Naive B cell (primary cell): ENCODE results near the gene TMEM45A. TPM values are rescaled to one million over a fixed set of nuclear protein-coding genes. Genes with fewer than 3 reads are reported as not detected.
A peak's percentile ranks its signal among the peaks of the same experiment; 100 is the strongest.
"Not testable (repeated sequence)": the region's sequence is repeated elsewhere in the genome, so short reads cannot be mapped to it uniquely, and the experiment has no call there.

ENCODE experiments used
- ATAC-seq, 2 donors: fragments of 150-1000 bp; cut with Tn5 transposase; 2 replicates each; pipeline ENCODE4 v1.10.0; 2021; ENCODE audit warnings: low read depth in 2 of 2, mild to moderate bottlenecking in 2 of 2, moderate library complexity in 2 of 2
- DNase-seq: peaks from one replicate; pipeline ENCODE4 v3.0.0; 2022
- H3K27ac Mint-ChIP-seq, 6 donors: one replicate each; pipeline ENCODE4 v1.8.0; 2020 to 2022; ENCODE audit warnings: mild to moderate bottlenecking in 6 of 6, mixed read lengths in 6 of 6, moderate library complexity in 5 of 6, inconsistent platforms in 2 of 6
- H3K27me3 Mint-ChIP-seq, 3 donors: one replicate each; pipeline ENCODE4 v1.8.0; 2021 to 2022; ENCODE audit warnings: mixed read lengths in 3 of 3, mild to moderate bottlenecking in 1 of 3
- H3K36me3 Mint-ChIP-seq, 2 donors: one replicate each; pipeline ENCODE4 v1.8.0; 2020 to 2022; ENCODE audit warnings: mixed read lengths in 2 of 2, inconsistent platforms in 1 of 2, mild to moderate bottlenecking in 1 of 2
- H3K4me1 Mint-ChIP-seq, 3 donors: one replicate each; pipeline ENCODE4 v1.8.0; 2020 to 2022; ENCODE audit warnings: mixed read lengths in 3 of 3, inconsistent platforms in 1 of 3, mild to moderate bottlenecking in 1 of 3, moderate library complexity in 1 of 3
- H3K4me3 Mint-ChIP-seq, 8 donors: one replicate each; pipeline ENCODE4 v1.8.0; 2020 to 2022; ENCODE audit warnings: mild to moderate bottlenecking in 8 of 8, mixed read lengths in 8 of 8, moderate library complexity in 8 of 8, inconsistent platforms in 2 of 8
- H3K9me3 Mint-ChIP-seq, 7 donors: one replicate each; pipeline ENCODE4 v1.8.0; 2020 to 2022; ENCODE audit warnings: mixed read lengths in 7 of 7, mild to moderate bottlenecking in 5 of 7, inconsistent platforms in 2 of 7, moderate library complexity in 1 of 7
- polyA plus RNA-seq, 6 donors: library from polyadenylated mRNA; unstranded; fragments of 300-500 nt; fragmentation: Illumina TruSeq; gene quantifications; one replicate each; pipeline ENCODE4 v1.2.3, GENCODE V29; 2021; ENCODE audit warnings: low read depth in 6 of 6

TMEM45A gene
- polyA plus RNA-seq, 6 donors from 2014 or later, result 0.05 TPM; not detected in 5

- no peaks in the 10 kb centered on the region for H3K36me3 Mint-ChIP-seq
- DNase-seq (no peak), ATAC-seq (no peak)
- H3K4me1 Mint-ChIP-seq, result no peaks in the 10 kb centered on the region
- no peak overlapping the region for H3K27ac Mint-ChIP-seq
- no peak overlapping the region for H3K4me3 Mint-ChIP-seq
- H3K27me3 Mint-ChIP-seq, result peaks cover 0 to 19% (median 10%) of the 10 kb centered on the region in 3 donors
- peaks cover 0 to 2% (median 0%) of the 10 kb centered on the region in 7 donors for H3K9me3 Mint-ChIP-seq
Measured at GRCh38 chr3:100575704-100576103, 83.3 kb downstream of the TMEM45A start.

- Mint-ChIP-seq H3K27me3 (peaks cover 0 to 19% (median 17%) of the 10 kb centered on the region in 3 donors), H3K4me3 (no peak overlapping the region), H3K27ac (no peak overlapping the region), H3K36me3 (no peaks in the 10 kb centered on the region), H3K4me1 (no peaks in the 10 kb centered on the region), H3K9me3 (peaks cover 0 to 2% (median 0%) of the 10 kb centered on the region in 7 donors)
- DNase-seq, result no peak
- ATAC-seq, result no peak
Measured at GRCh38 chr3:100577382-100578008, 85.1 kb downstream of the TMEM45A start.

GRCh38 chr3:100578646-100579045, 86.2 kb downstream of the TMEM45A start:
- no peaks in the 10 kb centered on the region for H3K4me1 Mint-ChIP-seq
- no peaks in the 10 kb centered on the region for H3K36me3 Mint-ChIP-seq
- no peak overlapping the region for H3K27ac Mint-ChIP-seq
- ATAC-seq (no peak), DNase-seq (no peak)
- no peak overlapping the region for H3K4me3 Mint-ChIP-seq
- H3K27me3 Mint-ChIP-seq, result peaks cover 0 to 19% (median 17%) of the 10 kb centered on the region in 3 donors
- H3K9me3 Mint-ChIP-seq, result no peaks in the 10 kb centered on the region

GRCh38 chr3:100580147-100580546, 87.7 kb downstream of the TMEM45A start:
- H3K36me3 Mint-ChIP-seq, result no peaks in the 10 kb centered on the region

GRCh38 chr3:100581650-100582049, 89.2 kb downstream of the TMEM45A start:
- peaks cover 0 to 21% (median 10%) of the 10 kb centered on the region in 3 donors for H3K27me3 Mint-ChIP-seq
- DNase-seq, result no peak
- no peaks in the 10 kb centered on the region for H3K9me3 Mint-ChIP-seq
- no peak overlapping the region for H3K27ac Mint-ChIP-seq
- H3K4me1 Mint-ChIP-seq, result no peaks in the 10 kb centered on the region
- no peak overlapping the region for H3K4me3 Mint-ChIP-seq
- no peaks in the 10 kb centered on the region for H3K36me3 Mint-ChIP-seq
- no peak for ATAC-seq

More at GRCh38 chr3:100580147-100580546, 87.7 kb downstream of the TMEM45A start:
- Mint-ChIP-seq H3K4me1 (no peaks in the 10 kb centered on the region), H3K27me3 (peaks cover 0 to 17% (median 10%) of the 10 kb centered on the region in 3 donors), H3K4me3 (no peak overlapping the region), H3K9me3 (no peaks in the 10 kb centered on the region), H3K27ac (no peak overlapping the region)
- DNase-seq (no peak), ATAC-seq (no peak)

GRCh38 chr3:100582157-100582556, 89.7 kb downstream of the TMEM45A start:
- DNase-seq, ATAC-seq, H3K4me1 Mint-ChIP-seq, H3K27ac Mint-ChIP-seq, H3K36me3 Mint-ChIP-seq, H3K9me3 Mint-ChIP-seq, H3K4me3 Mint-ChIP-seq: not testable (repeated sequence)
- H3K27me3 Mint-ChIP-seq, result peaks cover 0 to 22% (median 10%) of the 10 kb centered on the region in 3 donors

- H3K9me3 Mint-ChIP-seq, result no peaks in the 10 kb centered on the region
- no peak overlapping the region for H3K27ac Mint-ChIP-seq
- no peak for ATAC-seq
- DNase-seq, result no peak
- no peak overlapping the region for H3K4me3 Mint-ChIP-seq
- no peaks in the 10 kb centered on the region for H3K4me1 Mint-ChIP-seq
- peaks cover 0 to 22% (median 5%) of the 10 kb centered on the region in 3 donors for H3K27me3 Mint-ChIP-seq
- no peaks in the 10 kb centered on the region for H3K36me3 Mint-ChIP-seq
Measured at GRCh38 chr3:100584101-100584660, 91.8 kb downstream of the TMEM45A start.

GRCh38 chr3:100586832-100587231, 94.4 kb downstream of the TMEM45A start:
- Mint-ChIP-seq H3K4me3 (no peak overlapping the region), H3K27ac (no peak overlapping the region), H3K36me3 (no peaks in the 10 kb centered on the region), H3K27me3 (peaks cover 0 to 6% (median 0%) of the 10 kb centered on the region in 3 donors), H3K9me3 (no peaks in the 10 kb centered on the region), H3K4me1 (peaks cover 0 to 5% (median 5%) of the 10 kb centered on the region in 3 donors)
- ATAC-seq (no peak), DNase-seq (no peak)

- Mint-ChIP-seq H3K4me1 (peaks cover 0 to 5% (median 5%) of the 10 kb centered on the region in 3 donors), H3K27me3 (peaks cover 0 to 6% (median 0%) of the 10 kb centered on the region in 3 donors), H3K4me3 (no peak overlapping the region), H3K27ac (no peak overlapping the region), H3K36me3 (no peaks in the 10 kb centered on the region), H3K9me3 (no peaks in the 10 kb centered on the region)
- ATAC-seq (no peak), DNase-seq (no peak)
Measured at GRCh38 chr3:100588251-100588650, 95.8 kb downstream of the TMEM45A start.

- Mint-ChIP-seq H3K36me3 (no peaks in the 10 kb centered on the region), H3K4me3 (peak overlapping the region in 2 of 8 donors; percentile 6 to 54), H3K9me3 (no peaks in the 10 kb centered on the region), H3K4me1 (peaks cover 0 to 5% (median 5%) of the 10 kb centered on the region in 3 donors), H3K27me3 (peaks cover 0 to 6% (median 0%) of the 10 kb centered on the region in 3 donors), H3K27ac (peak overlapping the region in 1 of 6 donors; percentile 9)
- ATAC-seq (peak; percentile 76 to 88), DNase-seq (peak; percentile 55)
Measured at GRCh38 chr3:100590114-100590839, 97.9 kb downstream of the TMEM45A start.

GRCh38 chr3:100590840-100591147, 98.4 kb downstream of the TMEM45A start:
- Mint-ChIP-seq H3K4me3 (no peak overlapping the region), H3K4me1 (peaks cover 0 to 5% (median 5%) of the 10 kb centered on the region in 3 donors), H3K36me3 (no peaks in the 10 kb centered on the region), H3K9me3 (no peaks in the 10 kb centered on the region), H3K27ac (no peak overlapping the region), H3K27me3 (peaks cover 0 to 6% (median 0%) of the 10 kb centered on the region in 3 donors)
- DNase-seq, result no peak
- ATAC-seq, result no peak

- DNase-seq (no peak), ATAC-seq (no peak)
- H3K27ac Mint-ChIP-seq, result no peak overlapping the region
- H3K27me3 Mint-ChIP-seq, result peaks cover 0 to 3% (median 0%) of the 10 kb centered on the region in 3 donors
- H3K9me3 Mint-ChIP-seq, result no peaks in the 10 kb centered on the region
- peaks cover 0 to 5% (median 5%) of the 10 kb centered on the region in 3 donors for H3K4me1 Mint-ChIP-seq
- H3K36me3 Mint-ChIP-seq, result no peaks in the 10 kb centered on the region
- H3K4me3 Mint-ChIP-seq, result no peak overlapping the region
Measured at GRCh38 chr3:100591411-100591810, 99.0 kb downstream of the TMEM45A start.

- Mint-ChIP-seq H3K36me3 (peaks cover 0 to 18% of the 10 kb centered on the region in 2 donors), H3K9me3 (peaks cover 0 to 14% (median 7%) of the 10 kb centered on the region in 7 donors), H3K4me1 (peaks cover 11 to 16% (median 12%) of the 10 kb centered on the region in 3 donors), H3K27me3 (peaks cover 5 to 30% (median 17%) of the 10 kb centered on the region in 3 donors), H3K4me3 (no peak overlapping the region), H3K27ac (no peak overlapping the region)
- no peak for DNase-seq
- no peak for ATAC-seq
Measured at GRCh38 chr3:100600181-100601042, 108.0 kb downstream of the TMEM45A start.
